GM19372 (cell line): ENCODE data around the gene ZSCAN21.
"Not testable (repeated sequence)": the region's sequence is repeated elsewhere in the genome, so short reads cannot be mapped to it uniquely, and the experiment has no call there.

ENCODE experiments used
- ATAC-seq: cut with Tn5 transposase; IDR thresholded peaks from one replicate; pipeline ENCODE4 v1.9.1; 2021; ENCODE audit warnings: mild to moderate bottlenecking, low read depth, moderate library complexity; ENCODE audit not compliant: unreplicated experiment

Gene ZSCAN21

GRCh38 chr7:100049441-100050291, at the start of gene ZSCAN21:
TSS of gene ZSCAN21 (plus strand) at chr7:100049774. CDS start at chr7:100057007, 7,233 bp downstream.
- peak; percentile 90 for ATAC-seq

DNA sequence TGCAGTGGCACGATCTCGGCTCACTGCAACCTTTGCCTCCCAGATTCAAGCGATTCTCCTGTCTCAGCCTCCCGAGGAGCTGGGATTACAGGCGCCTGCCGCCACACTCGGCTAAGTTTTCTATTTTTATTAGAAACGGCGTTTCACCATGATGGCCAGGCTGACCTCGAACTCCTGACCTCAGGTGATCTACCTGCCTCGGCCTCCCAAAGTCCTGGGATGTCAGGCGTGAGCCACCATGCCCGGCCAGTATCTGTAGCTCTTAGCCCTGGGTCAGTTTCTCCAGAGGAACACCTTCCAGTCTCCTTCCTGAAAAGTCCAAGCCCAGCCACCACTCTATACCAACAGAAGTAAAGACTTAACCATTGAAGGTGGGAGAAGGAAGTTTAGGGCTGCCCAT, 49.3 kb upstream of the ZSCAN21 start:
- no peak for ATAC-seq

DNA sequence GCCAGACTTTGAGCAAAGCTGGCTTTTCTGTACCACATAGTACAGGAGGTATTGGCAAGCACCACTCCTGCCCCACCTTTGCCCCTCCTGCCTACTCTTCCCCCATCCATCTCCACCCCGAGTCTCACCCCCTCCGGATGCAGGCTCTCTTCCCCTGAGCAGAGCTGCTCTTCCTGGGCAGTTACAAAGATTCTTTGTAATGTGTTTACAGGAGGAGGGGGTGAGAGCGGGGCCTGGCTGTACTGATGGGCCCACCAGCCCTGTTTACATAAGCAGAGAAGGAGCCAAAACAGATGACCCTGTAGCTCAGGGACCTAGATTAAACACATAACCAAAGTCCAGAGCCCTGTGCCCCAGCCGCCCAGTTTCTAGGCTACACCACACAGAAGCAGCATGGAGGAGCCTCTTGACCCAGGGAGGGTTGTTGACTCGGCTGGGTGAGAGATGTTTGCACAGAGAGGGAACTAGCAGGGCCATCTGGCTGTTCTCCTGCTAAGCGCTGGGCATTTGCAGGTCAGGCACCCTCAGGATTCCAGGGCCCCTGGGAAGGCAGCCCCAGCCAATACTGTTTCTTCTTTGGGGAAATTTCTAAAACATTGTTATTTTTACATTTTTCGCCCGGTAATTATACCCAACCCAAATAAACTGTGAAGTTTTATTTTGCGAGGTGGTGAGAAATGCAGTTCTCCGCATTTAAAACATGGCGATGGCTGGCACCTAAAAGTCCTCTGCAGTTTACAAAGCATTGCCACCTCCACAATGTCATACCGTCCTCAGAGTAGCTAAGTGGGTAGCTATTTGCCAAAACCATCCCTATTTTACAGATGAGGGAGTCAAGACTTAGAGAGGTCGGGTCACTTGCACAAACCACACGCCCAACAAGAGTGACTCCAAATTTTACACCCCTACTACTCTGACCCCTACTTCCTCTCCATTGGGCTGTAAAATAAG, 45.6 kb upstream of the ZSCAN21 start:
- ATAC-seq: no peak

GRCh38 chr7:100007887-100008286, 41.7 kb upstream of the ZSCAN21 start:
- no peak for ATAC-seq

- ATAC-seq: no peak
Observed at GRCh38 chr7:100008525-100008924, 41.0 kb upstream of the ZSCAN21 start.

- not testable (repeated sequence) for ATAC-seq
Observed at GRCh38 chr7:100009952-100010351, 39.6 kb upstream of the ZSCAN21 start.

DNA sequence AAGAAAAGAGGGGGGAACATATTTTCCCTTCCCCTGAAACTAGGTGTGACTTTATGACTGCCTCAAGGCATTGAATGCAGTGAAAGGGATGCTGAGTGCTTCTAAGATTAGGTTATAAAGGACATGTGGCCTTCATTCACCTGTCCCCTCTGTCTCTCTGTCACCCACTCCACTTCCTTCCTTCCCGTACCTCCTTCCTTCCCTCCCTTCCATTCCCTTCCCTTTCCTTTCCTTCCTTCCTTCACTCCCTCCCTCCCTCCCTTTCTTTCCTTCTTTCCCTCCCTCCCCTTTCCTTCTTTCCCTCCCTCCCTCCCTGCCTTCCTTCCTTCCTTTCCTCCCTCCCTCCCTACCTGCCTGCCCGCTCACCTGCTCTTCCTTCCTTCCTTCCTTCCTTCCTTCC, 38.7 kb upstream of the ZSCAN21 start:
- ATAC-seq: no peak

DNA sequence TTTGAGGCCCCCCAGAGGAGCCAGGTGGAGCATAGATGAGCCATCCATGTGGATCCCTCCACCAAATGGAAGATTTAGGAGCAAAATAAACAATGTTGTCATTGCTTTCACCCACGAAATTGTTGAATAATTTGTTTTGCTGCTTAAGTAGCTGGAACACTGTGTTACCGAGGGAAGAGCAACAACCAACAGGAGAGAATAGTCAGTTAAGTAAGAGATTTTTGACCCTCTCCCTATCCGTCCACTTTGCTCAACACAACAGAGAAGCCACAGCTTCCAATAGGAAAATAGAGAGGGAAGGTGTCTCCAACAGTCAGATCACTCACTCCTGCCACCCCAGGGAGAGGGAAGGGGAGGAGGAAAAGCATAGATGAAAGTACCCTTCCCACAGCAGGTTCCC, 38.1 kb upstream of the ZSCAN21 start:
- ATAC-seq: no peak

- not testable (repeated sequence) for ATAC-seq
Observed at GRCh38 chr7:100012385-100013327, 36.9 kb upstream of the ZSCAN21 start.

DNA sequence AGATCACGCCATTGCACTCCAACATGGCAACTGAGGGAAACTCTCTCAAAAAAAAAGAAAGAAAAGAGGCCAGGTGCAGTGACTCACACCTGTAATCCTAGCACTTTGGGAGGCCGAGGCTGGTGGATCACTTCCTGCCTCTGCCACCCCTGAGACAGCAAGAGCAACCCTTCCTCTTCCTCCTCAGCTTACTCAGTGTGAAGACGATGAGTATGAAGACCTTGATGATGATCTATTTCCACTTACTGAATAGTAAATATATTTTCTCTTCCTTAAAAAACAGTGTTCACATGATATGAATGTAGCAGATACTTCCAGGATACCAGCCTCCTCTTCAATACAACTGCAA, 36.3 kb upstream of the ZSCAN21 start:
- ATAC-seq: no peak

- peak; percentile 94 for ATAC-seq
Observed at GRCh38 chr7:100015232-100016214, 34.1 kb upstream of the ZSCAN21 start, which contains the start of gene ZKSCAN1. TSS of gene ZKSCAN1 (plus strand) at chr7:100015596. CDS start at chr7:100023507, 7,911 bp downstream.

GRCh38 chr7:100016215-100016901, 33.2 kb upstream of the ZSCAN21 start:
- no peak for ATAC-seq

DNA sequence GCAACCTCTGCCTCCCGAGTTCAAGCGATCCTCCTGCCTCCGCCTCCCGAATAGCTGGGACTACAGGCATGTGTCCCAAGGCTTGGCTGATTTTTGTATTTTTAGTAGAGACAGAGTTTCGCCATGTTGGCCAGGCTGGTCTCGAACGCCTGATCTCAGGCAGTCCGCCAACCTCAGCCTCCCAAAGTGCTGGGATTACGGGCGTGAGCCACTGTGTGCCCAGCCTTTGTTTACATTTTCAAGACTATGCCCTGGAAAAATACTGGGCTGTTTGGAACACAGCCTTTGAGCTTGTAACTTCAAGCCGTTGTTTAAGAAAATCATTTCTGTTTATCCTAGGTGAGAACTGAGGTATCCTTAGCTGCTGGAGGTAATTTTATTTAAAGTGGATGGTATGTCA, 32.3 kb upstream of the ZSCAN21 start:
- no peak for ATAC-seq

DNA sequence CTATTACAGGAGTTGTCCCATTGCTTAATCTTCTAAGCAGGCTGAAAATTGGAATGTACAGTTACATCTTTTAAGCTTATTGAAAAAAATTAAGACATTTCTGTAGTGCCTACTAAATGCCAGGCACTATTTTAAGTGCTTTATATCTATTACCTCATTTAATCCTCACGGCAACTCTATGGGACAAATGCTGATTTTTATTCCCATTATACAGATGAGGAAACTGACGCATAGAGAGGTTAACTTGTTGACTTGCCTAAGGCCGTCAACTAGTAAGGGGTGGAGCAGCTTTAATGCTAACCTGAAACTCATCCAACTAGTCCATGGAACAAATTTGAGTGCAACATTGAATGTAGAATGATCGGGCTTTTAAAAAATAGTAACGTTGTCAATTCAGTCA, 31.7 kb upstream of the ZSCAN21 start:
- no peak for ATAC-seq

DNA sequence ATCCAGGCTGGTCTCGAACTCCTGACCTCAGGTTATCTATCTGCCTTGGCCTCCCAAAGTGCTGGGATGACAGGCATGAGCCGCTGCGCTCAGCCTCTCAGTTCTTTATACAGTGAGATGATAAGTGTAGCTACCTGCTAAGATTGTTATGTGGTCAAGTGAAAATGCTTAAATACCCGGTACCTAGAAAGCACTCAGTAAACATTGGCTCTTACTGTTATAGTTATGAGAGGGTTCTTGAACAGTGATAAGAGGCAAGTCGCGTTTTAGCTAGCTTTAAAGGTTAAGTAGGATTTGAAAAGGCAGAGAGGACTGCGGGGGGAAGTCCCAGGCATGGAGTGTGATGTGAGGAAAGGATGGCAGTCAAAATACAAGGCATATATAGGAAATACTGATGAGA, 29.7 kb upstream of the ZSCAN21 start:
- ATAC-seq: no peak

DNA sequence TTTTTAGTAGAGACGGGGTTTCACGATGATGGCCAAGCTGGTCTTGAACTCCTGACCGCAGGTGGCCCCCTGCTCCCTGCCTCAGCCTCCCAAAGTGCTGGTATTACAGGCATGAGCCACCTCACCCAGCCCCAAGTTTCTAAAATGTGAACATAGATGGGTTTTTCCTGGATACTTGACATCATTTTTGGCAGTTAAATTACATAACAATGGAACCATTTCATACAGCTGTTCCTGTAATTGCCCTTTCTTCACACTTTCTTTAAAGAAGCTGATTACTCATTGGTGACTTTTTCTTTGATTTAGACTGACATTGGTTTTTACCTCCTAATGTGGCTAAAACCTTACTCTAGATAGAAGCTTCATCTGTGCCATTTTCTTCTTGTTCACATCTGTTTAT, 28.3 kb upstream of the ZSCAN21 start:
- ATAC-seq: no peak

GRCh38 chr7:100022621-100023020, 27.0 kb upstream of the ZSCAN21 start:
- no peak for ATAC-seq

DNA sequence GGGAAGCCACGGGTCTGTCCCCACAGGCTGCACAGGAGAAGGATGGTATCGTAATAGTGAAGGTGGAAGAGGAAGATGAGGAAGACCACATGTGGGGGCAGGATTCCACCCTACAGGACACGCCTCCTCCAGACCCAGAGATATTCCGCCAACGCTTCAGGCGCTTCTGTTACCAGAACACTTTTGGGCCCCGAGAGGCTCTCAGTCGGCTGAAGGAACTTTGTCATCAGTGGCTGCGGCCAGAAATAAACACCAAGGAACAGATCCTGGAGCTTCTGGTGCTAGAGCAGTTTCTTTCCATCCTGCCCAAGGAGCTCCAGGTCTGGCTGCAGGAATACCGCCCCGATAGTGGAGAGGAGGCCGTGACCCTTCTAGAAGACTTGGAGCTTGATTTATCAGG, 26.0 kb upstream of the ZSCAN21 start:
- ATAC-seq: no peak
